Muscle layer of duodenum (tissue), 2 donors: ENCODE results near the gene LHX6.
A peak's percentile ranks its signal among the peaks of the same experiment; 100 is the strongest.

Source experiments
- H3K27ac ChIP-seq: one replicate; pipeline ENCODE4 v1.7.0; 2013; ENCODE audit warnings: mild to moderate bottlenecking, low read length
- H3K27me3 ChIP-seq: one replicate; pipeline ENCODE4 v1.7.0; 2013; ENCODE audit warnings: low read depth, mild to moderate bottlenecking, control low read depth, low read length
- H3K36me3 ChIP-seq, 2 donors: one replicate each; pipeline ENCODE4 v1.7.0; 2013; ENCODE audit warnings: low read length in 2 of 2, control low read depth in 1 of 2, mild to moderate bottlenecking in 1 of 2; ENCODE audit not compliant: insufficient read depth in 2 of 2, control insufficient read depth in 1 of 2
- H3K4me1 ChIP-seq, 2 donors: one replicate each; pipeline ENCODE4 v1.7.0; 2013; ENCODE audit warnings: low read length in 2 of 2, mild to moderate bottlenecking in 2 of 2, control low read depth in 1 of 2, moderate library complexity in 1 of 2; ENCODE audit not compliant: insufficient read depth in 2 of 2, control insufficient read depth in 1 of 2
- H3K4me3 ChIP-seq, 2 donors: one replicate each; pipeline ENCODE4 v1.7.0; 2013; ENCODE audit warnings: low read length in 2 of 2, low read depth in 1 of 2, mild to moderate bottlenecking in 1 of 2
- H3K9me3 ChIP-seq, 2 donors: one replicate each; pipeline ENCODE4 v1.7.0; 2013; ENCODE audit warnings: low read length in 2 of 2, control low read depth in 1 of 2, mild to moderate bottlenecking in 1 of 2; ENCODE audit not compliant: control insufficient read depth in 1 of 2
- donor health status: healthy.

The LHX6 gene

DNA sequence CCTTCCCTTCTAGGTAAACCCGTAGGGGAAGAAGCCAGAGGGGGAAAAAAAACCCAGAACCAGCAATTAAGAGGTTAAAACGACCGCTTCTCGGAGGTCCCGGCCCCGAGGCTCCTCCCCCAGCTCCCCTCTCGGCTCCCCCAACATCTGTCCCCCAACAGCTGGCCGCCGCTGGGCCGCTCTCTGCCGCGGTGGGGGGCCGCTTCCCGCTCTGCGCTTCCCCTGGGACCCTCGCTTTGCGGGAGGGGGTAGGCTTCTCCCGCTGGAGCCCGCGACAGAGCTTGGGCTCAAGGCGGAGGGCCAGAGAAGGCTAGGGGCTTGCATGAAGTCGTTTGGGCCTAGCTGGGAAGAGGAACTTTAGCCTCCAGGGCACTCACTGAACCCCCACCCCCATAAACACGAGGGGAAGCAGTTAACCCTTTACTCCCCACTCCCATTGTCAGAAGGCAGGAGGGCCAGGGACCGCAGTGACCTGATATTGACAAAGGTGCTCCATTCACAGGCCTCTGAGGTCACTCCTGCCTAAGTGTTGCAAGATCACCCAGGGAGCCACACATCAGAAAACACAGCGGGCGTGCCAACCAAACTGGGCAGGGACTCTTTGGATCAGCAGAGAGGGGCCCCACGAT lies 7.5 kb downstream of the LHX6 start:
- peaks cover 82% of the 10 kb centered on the region for H3K27me3 ChIP-seq
- H3K4me1 ChIP-seq = peaks cover 7 to 43% of the 10 kb centered on the region in 2 donors

GRCh38 chr9:122220673-122221182 lies 8.0 kb downstream of the LHX6 start:
- Histone ChIP-seq H3K4me1 (peaks cover 7 to 37% of the 10 kb centered on the region in 2 donors), H3K4me3 (no peak overlapping the region), H3K9me3 (no peaks in the 10 kb centered on the region), H3K36me3 (no peaks in the 10 kb centered on the region), H3K27me3 (peaks cover 79% of the 10 kb centered on the region), H3K27ac (no peak overlapping the region)

More for the DNA sequence above, 7.5 kb downstream of the LHX6 start:
- Histone ChIP-seq H3K36me3 (no peaks in the 10 kb centered on the region), H3K9me3 (no peaks in the 10 kb centered on the region), H3K27ac (no peak overlapping the region), H3K4me3 (no peak overlapping the region)

DNA sequence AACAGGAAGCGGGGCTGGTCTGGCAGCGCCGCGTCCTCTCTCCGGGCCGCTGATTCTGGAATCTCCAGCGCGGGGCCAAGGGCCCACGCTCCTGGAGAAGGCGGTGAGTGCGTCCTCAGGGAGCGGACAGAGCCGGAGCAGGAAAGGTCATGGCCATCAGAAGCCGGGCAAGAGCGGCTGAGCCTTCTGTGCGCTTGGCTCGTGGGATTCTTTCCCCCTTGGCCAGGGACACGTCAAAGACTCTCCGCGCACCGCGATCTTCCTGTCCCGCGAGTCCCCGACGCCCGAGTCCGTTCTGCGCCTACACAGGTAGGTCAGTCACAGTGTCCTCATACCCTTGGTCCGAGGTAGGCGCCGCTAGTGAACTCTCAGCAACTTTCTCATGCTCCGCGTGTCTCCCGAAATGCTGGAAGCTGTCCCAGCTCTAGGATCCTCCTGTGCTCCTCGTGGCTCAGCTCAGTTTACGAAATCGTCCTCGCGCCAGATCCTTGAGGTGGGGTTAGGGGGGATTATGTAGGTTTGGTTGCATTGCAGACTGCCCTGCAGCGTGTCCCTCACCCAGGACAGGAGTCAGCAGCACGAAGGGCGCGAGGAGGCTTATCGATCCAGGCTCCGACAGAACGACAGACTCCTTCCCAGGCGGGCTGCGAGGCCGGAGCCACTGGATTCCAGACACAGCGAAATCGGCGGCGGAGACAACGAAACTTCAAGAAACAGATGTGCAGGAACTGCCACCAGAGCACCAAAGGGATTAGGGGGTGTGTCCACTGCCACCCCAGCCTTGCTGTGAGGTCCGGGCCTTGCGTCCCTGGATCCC lies 8.7 kb downstream of the LHX6 start:
- Histone ChIP-seq H3K9me3 (no peaks in the 10 kb centered on the region), H3K27me3 (peaks cover 79% of the 10 kb centered on the region), H3K36me3 (no peaks in the 10 kb centered on the region), H3K4me3 (peak overlapping the region; percentile 4 to 46), H3K4me1 (peaks cover 7 to 33% of the 10 kb centered on the region in 2 donors), H3K27ac (no peak overlapping the region)

DNA sequence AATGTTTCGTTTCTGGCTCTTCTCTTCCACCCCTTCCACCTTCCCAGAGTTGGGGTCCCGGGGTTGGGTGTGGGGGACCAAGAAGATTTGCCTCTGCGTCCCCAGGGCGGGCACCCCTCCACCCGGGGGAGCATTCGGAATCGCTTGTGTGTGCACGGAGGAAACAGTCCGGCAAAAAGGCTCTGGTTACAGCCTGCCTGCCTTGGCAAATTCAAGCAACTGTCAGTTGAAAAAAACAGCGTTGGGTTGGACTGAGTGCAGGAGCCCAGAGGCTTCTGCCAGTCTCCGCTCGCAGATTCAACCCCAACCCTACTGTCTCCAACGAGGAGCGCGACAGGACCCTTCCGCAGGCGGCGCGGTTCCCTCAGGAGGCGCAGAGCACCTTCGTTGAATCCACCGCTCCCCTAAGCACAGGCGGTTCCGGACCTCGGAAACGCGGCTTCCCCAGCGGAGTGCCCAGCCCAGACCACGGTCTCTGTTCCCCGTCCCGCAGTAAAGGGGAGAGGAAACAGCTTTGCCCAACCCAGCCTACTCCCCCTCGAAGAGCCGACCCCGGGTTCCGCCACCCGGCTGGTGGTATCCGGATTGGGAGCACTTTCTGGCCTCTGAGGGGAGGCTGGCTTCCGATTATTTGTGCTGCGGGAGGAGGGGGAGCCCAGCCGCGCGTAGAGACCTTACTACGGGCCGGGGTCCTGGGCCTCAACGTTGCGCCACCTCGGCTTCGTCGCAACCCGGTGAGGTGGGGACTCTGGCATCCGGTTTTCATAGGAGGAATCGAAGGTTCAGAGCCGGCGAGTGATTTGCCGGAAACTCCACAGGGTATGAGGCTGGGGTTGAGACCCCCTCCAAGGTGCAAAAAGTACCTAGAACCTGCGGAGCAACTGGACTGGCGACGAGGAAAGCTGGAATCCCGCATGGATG lies 9.6 kb downstream of the LHX6 start:
- H3K27me3 ChIP-seq = peaks cover 77% of the 10 kb centered on the region
- no peak overlapping the region for H3K27ac ChIP-seq
- no peaks in the 10 kb centered on the region for H3K36me3 ChIP-seq
- H3K4me3 ChIP-seq = peak overlapping the region; percentile 4 to 46
- peaks cover 7 to 38% of the 10 kb centered on the region in 2 donors for H3K4me1 ChIP-seq
- no peaks in the 10 kb centered on the region for H3K9me3 ChIP-seq

GRCh38 chr9:122218071-122218934 lies 10.5 kb downstream of the LHX6 start:
- Histone ChIP-seq H3K4me1 (peaks cover 7 to 46% of the 10 kb centered on the region in 2 donors), H3K9me3 (no peaks in the 10 kb centered on the region), H3K36me3 (no peaks in the 10 kb centered on the region), H3K27me3 (peaks cover 76% of the 10 kb centered on the region), H3K4me3 (no peak overlapping the region), H3K27ac (no peak overlapping the region)

GRCh38 chr9:122217640-122218039 lies 11.1 kb downstream of the LHX6 start:
- no peak overlapping the region for H3K27ac ChIP-seq
- H3K27me3 ChIP-seq = peaks cover 80% of the 10 kb centered on the region

GRCh38 chr9:122216798-122217418 lies 11.8 kb downstream of the LHX6 start:
- no peak overlapping the region for H3K4me3 ChIP-seq
- H3K9me3 ChIP-seq = no peaks in the 10 kb centered on the region
- H3K27ac ChIP-seq = no peak overlapping the region
- H3K4me1 ChIP-seq = peaks cover 7 to 44% of the 10 kb centered on the region in 2 donors
- H3K27me3 ChIP-seq = peaks cover 75% of the 10 kb centered on the region
- no peaks in the 10 kb centered on the region for H3K36me3 ChIP-seq

More at GRCh38 chr9:122217640-122218039, 11.1 kb downstream of the LHX6 start:
- no peak overlapping the region for H3K4me3 ChIP-seq
- H3K36me3 ChIP-seq = no peaks in the 10 kb centered on the region
- no peaks in the 10 kb centered on the region for H3K9me3 ChIP-seq
- peaks cover 7 to 45% of the 10 kb centered on the region in 2 donors for H3K4me1 ChIP-seq

DNA sequence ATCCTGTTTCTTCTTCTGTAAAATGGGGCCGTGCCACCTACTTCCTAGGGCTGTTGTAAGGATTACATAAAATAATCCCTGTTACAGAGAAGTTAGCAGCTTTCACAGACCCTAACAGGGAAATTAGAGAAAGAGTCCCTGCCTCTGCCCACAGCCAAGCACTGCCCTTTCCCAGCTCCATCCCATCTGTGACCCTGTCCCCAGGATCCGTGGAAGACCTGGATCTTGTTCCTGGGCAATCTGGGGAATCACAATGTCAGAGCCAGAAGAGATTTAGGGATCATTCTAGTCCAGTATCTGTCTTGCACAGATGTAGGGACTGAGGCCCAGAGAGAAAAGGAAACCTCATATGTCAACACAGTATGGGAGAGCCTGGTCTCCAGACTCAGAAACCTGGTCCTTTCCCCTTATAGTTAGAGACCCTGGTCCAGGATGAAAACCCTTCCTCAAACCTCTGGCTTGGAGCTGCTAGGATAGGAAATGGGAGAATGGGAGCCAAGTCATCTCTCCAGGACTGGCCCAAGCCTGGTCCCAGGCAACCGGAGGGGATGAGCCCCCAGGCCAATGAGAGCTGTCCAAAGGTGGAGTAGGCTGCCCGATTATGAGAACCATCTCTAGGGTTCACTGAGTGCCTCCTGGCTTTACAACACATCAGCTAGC lies 12.5 kb downstream of the LHX6 start:
- no peaks in the 10 kb centered on the region for H3K36me3 ChIP-seq
- no peaks in the 10 kb centered on the region for H3K9me3 ChIP-seq
- peaks cover 74% of the 10 kb centered on the region for H3K27me3 ChIP-seq
- peaks cover 7 to 42% of the 10 kb centered on the region in 2 donors for H3K4me1 ChIP-seq
- H3K27ac ChIP-seq = no peak overlapping the region
- no peak overlapping the region for H3K4me3 ChIP-seq

GRCh38 chr9:122215663-122216062 lies 13.1 kb downstream of the LHX6 start:
- Histone ChIP-seq H3K4me1 (peaks cover 7 to 36% of the 10 kb centered on the region in 2 donors), H3K9me3 (no peaks in the 10 kb centered on the region), H3K36me3 (no peaks in the 10 kb centered on the region), H3K4me3 (no peak overlapping the region), H3K27ac (no peak overlapping the region), H3K27me3 (peaks cover 70% of the 10 kb centered on the region)
